Measurements from ENCODE around the gene RBP5.

The RBP5 gene

DNA sequence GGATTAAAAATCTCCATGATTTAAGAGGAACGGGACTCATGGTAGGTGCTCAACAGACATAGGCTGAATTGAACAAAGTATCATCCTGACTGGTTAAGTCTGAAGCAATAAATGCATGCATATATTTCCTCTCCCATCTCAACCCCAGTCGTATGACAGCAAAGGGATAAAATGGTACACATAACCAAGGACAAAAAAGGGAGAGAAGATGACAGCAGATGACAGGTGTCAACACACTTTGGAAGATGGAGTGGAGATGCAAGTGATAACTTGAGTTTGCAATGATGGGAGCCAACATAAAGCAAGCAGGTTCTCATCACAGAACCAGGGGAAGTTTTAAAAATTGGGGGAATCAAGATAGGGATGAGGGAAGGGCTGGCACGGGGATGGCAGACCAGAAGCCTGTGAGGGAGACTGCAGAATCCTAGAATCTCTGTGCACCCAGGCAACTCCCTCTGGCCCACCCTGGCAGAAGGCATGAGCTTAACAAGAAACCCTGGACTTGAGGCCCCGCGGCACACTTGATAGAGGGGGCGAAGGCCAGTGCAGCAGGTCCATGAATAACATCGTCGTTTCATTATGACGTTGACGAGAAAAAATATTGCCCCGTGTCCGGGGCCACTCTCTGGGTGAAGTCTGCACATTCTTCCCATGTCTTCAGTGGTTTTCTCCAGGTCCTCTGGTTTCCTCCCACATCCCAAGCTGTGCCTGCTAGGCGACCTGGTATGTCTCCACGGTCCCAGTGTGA is 24.7 kb downstream of the RBP5 start:
- Histone ChIP-seq H3K4me3 (replicated peaks; ENCODE audit: low read depth, low read length) (no peak overlapping the region), H3K27me3 (replicated peaks; ENCODE audit: control insufficient read depth, insufficient read depth, low read length) (no peaks in the 10 kb centered on the region), H3K36me3 (ENCODE audit: control insufficient read depth, insufficient read depth, low read length) (peaks cover 3% of the 10 kb centered on the region)
- no peak for TF ChIP-seq CTCF (IDR thresholded peaks at IDR 0.05; ENCODE audit: insufficient read depth, low read length, poor library complexity, severe bottlenecking)
- DNase-seq (ENCODE audit: extremely low read depth, insufficient read length) = no peak

- Histone ChIP-seq H3K4me3 (replicated peaks; ENCODE audit: low read depth, low read length) (no peak overlapping the region), H3K36me3 (ENCODE audit: control insufficient read depth, insufficient read depth, low read length) (peaks cover 3% of the 10 kb centered on the region), H3K27me3 (replicated peaks; ENCODE audit: control insufficient read depth, insufficient read depth, low read length) (no peaks in the 10 kb centered on the region)
- DNase-seq (ENCODE audit: extremely low read depth, insufficient read length) = no peak
- no peak for TF ChIP-seq CTCF (IDR thresholded peaks at IDR 0.05; ENCODE audit: insufficient read depth, low read length, poor library complexity, severe bottlenecking)
Observed at GRCh38 chr12:7102582-7102981, 26.1 kb downstream of the RBP5 start.

- DNase-seq (ENCODE audit: extremely low read depth, insufficient read length) = no peak
- Histone ChIP-seq H3K4me3 (replicated peaks; ENCODE audit: low read depth, low read length) (no peak overlapping the region), H3K27me3 (replicated peaks; ENCODE audit: control insufficient read depth, insufficient read depth, low read length) (no peaks in the 10 kb centered on the region), H3K36me3 (ENCODE audit: control insufficient read depth, insufficient read depth, low read length) (peaks cover 3% of the 10 kb centered on the region)
- TF ChIP-seq CTCF (IDR thresholded peaks at IDR 0.05; ENCODE audit: insufficient read depth, low read length, poor library complexity, severe bottlenecking) = no peak
Observed at GRCh38 chr12:7101694-7102131, 27.0 kb downstream of the RBP5 start.

DNA sequence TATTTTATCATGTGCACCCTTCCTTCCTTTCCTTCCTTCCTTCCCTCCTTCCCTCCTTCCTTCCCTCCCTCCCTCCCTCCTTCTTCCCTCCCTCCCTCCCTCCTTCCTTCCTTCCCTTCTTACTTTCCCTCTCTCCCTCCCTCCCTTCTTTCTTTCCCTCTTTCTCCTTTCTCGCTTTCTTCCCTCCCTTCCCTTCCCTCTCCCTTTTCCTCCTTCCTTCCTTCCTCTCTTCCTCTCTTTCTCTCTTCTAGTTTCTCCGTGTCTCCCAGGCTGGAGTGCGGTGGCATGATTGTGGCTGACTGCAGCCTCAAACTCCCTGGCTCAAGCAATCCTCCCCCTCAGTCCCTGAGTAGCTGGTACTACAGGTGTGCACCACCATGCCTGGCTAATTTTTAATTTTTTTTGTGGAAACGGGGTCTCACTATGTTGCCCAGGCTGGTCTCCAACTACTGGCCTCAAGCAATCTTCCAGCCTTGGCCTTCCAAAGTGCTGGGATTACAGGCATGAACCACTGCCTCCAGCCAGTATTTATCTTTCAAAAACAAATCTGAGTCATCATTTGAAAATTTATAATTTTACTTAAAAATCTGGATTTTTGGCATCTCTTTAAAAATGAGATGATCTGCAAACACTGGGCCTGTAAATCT is 27.5 kb downstream of the RBP5 start:
- no peak for TF ChIP-seq CTCF (IDR thresholded peaks at IDR 0.05; ENCODE audit: insufficient read depth, low read length, poor library complexity, severe bottlenecking)
- Histone ChIP-seq H3K27me3 (replicated peaks; ENCODE audit: control insufficient read depth, insufficient read depth, low read length) (no peaks in the 10 kb centered on the region), H3K4me3 (replicated peaks; ENCODE audit: low read depth, low read length) (no peak overlapping the region), H3K36me3 (ENCODE audit: control insufficient read depth, insufficient read depth, low read length) (peaks cover 3% of the 10 kb centered on the region)
- no peak for DNase-seq (ENCODE audit: extremely low read depth, insufficient read length)

- DNase-seq (ENCODE audit: extremely low read depth, insufficient read length) = no peak
- Histone ChIP-seq H3K4me3 (replicated peaks; ENCODE audit: low read depth, low read length) (no peak overlapping the region), H3K36me3 (ENCODE audit: control insufficient read depth, insufficient read depth, low read length) (peaks cover 3% of the 10 kb centered on the region), H3K27me3 (replicated peaks; ENCODE audit: control insufficient read depth, insufficient read depth, low read length) (no peaks in the 10 kb centered on the region)
- TF ChIP-seq CTCF (IDR thresholded peaks at IDR 0.05; ENCODE audit: insufficient read depth, low read length, poor library complexity, severe bottlenecking) = no peak
Observed at GRCh38 chr12:7100239-7100638, 28.4 kb downstream of the RBP5 start.
